Endodermal cell (in vitro differentiated cells): ENCODE data around the gene PLB1. TPM values are rescaled to one million over a fixed set of nuclear protein-coding genes. Genes with fewer than 3 reads are reported as not detected.

ENCODE experiments used
- DNase-seq: peaks from one replicate; pipeline ENCODE4 v3.0.0-alpha.2; 2017
- H3K27ac ChIP-seq: 2 replicates; pipeline ENCODE4 v1.5.1; 2013; ENCODE audit warnings: mild to moderate bottlenecking, low read depth, low read length, moderate library complexity
- H3K27me3 ChIP-seq: 2 replicates; pipeline ENCODE4 v1.6.1; 2013; ENCODE audit warnings: mild to moderate bottlenecking, low read length, moderate library complexity; ENCODE audit not compliant: insufficient read depth, control insufficient read depth, poor library complexity, severe bottlenecking
- H3K36me3 ChIP-seq: 2 replicates; pipeline ENCODE4 v1.7.0; 2013; ENCODE audit warnings: mild to moderate bottlenecking, low read length, moderate library complexity; ENCODE audit not compliant: control insufficient read depth, insufficient read depth
- H3K4me1 ChIP-seq: one replicate; pipeline ENCODE4 v1.7.0; 2013; ENCODE audit warnings: low read length; ENCODE audit not compliant: control insufficient read depth, insufficient read depth
- H3K4me3 ChIP-seq: 2 replicates; pipeline ENCODE4 v1.5.1; 2013; ENCODE audit warnings: mild to moderate bottlenecking, low read length, moderate library complexity
- H3K9ac ChIP-seq: 2 replicates; pipeline ENCODE4 v1.6.1; 2013; ENCODE audit warnings: mild to moderate bottlenecking, low read length, moderate library complexity; ENCODE audit not compliant: poor library complexity, severe bottlenecking; ENCODE audit errors: extremely low read depth
- H3K9me3 ChIP-seq: 2 replicates; pipeline ENCODE4 v1.6.1; 2013; ENCODE audit warnings: mild to moderate bottlenecking, low read length, moderate library complexity; ENCODE audit not compliant: control insufficient read depth
- H3K27ac Mint-ChIP-seq: 2 replicates; pipeline ENCODE4 v1.8.0; 2020; ENCODE audit warnings: mixed read lengths
- H3K27me3 Mint-ChIP-seq: 2 replicates; pipeline ENCODE4 v1.8.0; 2021; ENCODE audit warnings: mild to moderate bottlenecking, mixed read lengths; ENCODE audit not compliant: insufficient read depth
- H3K36me3 Mint-ChIP-seq: 2 replicates; pipeline ENCODE4 v1.8.0; 2020; ENCODE audit warnings: low read depth, mixed read lengths
- H3K4me1 Mint-ChIP-seq: 2 replicates; pipeline ENCODE4 v1.8.0; 2020; ENCODE audit warnings: mixed read lengths
- H3K4me3 Mint-ChIP-seq: 2 replicates; pipeline ENCODE4 v1.8.0; 2020; ENCODE audit warnings: mild to moderate bottlenecking, moderate library complexity, mixed read lengths
- H3K9me3 Mint-ChIP-seq: 2 replicates; pipeline ENCODE4 v1.8.0; 2020; ENCODE audit warnings: mild to moderate bottlenecking, mixed read lengths
- CTCF ChIP-seq: fragments of 200-600 bp; sonication (generic); conservative IDR thresholded peaks from 2 replicates; pipeline ENCODE4 v1.5.0; 2021; ENCODE audit warnings: antibody characterized with exemption, mild to moderate bottlenecking
- WGBS, 2 experiments: methylation state at CpG; one replicate each; pipeline versions ENCODE4 v1.1.5 to v1.1.7; 2013; ENCODE audit warnings: missing lambda C conversion rate in 2 of 2, mixed read lengths in 1 of 2; ENCODE audit not compliant: insufficient coverage in 1 of 2, insufficient read length in 1 of 2; 5-methylcytosine and 5-hydroxymethylcytosine counted together
- total RNA-seq, 2 donors: library from RNA; stranded (reverse); fragmentation: NEBNext Ultra II Directional in 1 of 2; extraction: Animal tissue kit (Norgen Biotek cat#: 25700) in 1 of 2; gene quantifications; 2 replicates in 1 of 2; 3 replicates in 1 of 2; pipeline ENCODE4 v1.2.1, GENCODE V29; 2021

Gene PLB1
- total RNA-seq, 2 donors from 2014 or later = 0.35 to 0.38 TPM

- Histone ChIP-seq H3K27ac (no peak overlapping the region), H3K9me3 (no peaks in the 10 kb centered on the region), H3K4me3 (no peak overlapping the region), H3K27me3 (no peaks in the 10 kb centered on the region), H3K4me1 (peaks cover 4% of the 10 kb centered on the region), H3K9ac (no peak overlapping the region), H3K36me3 (no peaks in the 10 kb centered on the region)
- TF ChIP-seq CTCF = no peak
- WGBS, 2 experiments = 90 to 98% methylated on average over 10 to 12 of the region's 12 CpGs
- Mint-ChIP-seq H3K4me1 (peaks cover 35% of the 10 kb centered on the region), H3K27ac (no peak overlapping the region), H3K36me3 (no peaks in the 10 kb centered on the region), H3K4me3 (no peak overlapping the region), H3K9me3 (no peaks in the 10 kb centered on the region), H3K27me3 (no peaks in the 10 kb centered on the region)
- no peak for DNase-seq
These were observed 127.9 kb downstream of the PLB1 start for GRCh38 chr2:28623582-28624405.

DNA sequence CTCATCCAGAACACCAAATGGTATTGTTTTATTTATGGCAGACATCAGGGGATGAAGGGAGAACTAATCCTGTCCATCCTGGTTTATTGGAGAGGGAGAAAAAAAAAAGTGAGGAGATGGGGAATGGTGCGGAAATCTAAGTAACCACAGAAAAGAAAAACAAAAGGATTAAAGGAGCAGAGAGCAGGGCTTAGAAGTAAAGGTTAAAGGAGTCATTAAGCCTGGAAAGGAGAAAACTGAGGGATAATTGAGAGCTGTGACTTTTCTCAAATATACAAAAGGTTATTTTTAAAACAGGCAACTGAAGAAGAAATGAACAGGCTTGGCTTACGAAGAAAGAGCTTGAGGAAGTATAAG, 128.6 kb downstream of the PLB1 start:
- WGBS, 2 experiments = 94 to 96% methylated on average over 2 of the region's 2 CpGs
- TF ChIP-seq CTCF = no peak
- Histone ChIP-seq H3K9me3 (no peaks in the 10 kb centered on the region), H3K4me1 (peaks cover 4% of the 10 kb centered on the region), H3K36me3 (no peaks in the 10 kb centered on the region), H3K4me3 (no peak overlapping the region), H3K9ac (no peak overlapping the region), H3K27me3 (no peaks in the 10 kb centered on the region), H3K27ac (no peak overlapping the region)
- H3K27ac Mint-ChIP-seq = no peak overlapping the region
- H3K4me3 Mint-ChIP-seq = no peak overlapping the region
- H3K9me3 Mint-ChIP-seq = no peaks in the 10 kb centered on the region
- peaks cover 31% of the 10 kb centered on the region for H3K4me1 Mint-ChIP-seq
- no peaks in the 10 kb centered on the region for H3K27me3 Mint-ChIP-seq
- H3K36me3 Mint-ChIP-seq = no peaks in the 10 kb centered on the region
- no peak for DNase-seq

DNA sequence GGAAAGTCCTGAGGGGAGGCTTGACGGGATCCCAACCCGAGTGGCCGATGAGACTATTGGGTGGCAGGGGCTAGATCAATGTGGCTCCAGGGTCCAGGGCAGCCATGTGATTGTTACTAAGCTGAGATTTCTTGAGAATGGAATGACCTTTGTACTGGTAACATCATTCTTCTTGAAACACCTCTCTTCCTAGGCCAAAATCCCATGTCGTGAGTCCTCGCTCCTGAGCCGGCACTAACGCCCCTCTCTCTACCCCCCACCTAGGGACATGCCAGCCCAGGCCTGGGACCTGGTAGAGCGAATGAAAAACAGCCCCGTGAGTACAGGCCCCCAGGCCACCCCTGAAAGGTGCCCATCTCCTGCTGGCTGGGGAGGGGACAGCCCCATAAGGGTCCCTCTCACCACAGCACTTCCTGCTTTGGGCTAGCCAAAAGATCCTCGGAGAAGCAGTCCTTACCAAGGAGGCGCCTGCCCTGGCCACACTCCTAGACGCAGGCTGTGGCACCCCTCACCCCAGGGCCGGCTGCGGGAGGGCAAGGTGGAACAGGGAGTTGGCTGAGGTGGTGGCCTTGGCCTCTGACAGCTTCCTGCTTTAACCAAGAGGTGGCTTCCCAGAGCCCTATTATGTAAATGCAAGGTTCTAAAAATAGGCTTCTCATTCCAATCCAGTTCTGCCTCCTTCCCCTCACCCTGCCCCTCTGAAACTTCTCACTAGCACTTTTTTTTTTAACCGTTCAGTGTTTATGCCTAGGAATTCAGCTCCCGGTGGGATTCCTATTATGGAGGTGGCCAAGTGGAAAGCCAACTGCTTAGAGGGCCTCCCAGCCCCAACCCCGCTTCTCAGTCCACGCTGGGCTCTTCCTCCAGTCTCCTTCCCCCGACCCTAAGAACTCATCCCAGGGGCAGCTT, 129.2 kb downstream of the PLB1 start:
- Histone ChIP-seq H3K9me3 (no peaks in the 10 kb centered on the region), H3K27me3 (no peaks in the 10 kb centered on the region), H3K4me3 (no peak overlapping the region), H3K36me3 (no peaks in the 10 kb centered on the region), H3K9ac (no peak overlapping the region), H3K27ac (no peak overlapping the region), H3K4me1 (peaks cover 4% of the 10 kb centered on the region)
- Mint-ChIP-seq H3K27me3 (no peaks in the 10 kb centered on the region), H3K9me3 (no peaks in the 10 kb centered on the region), H3K36me3 (no peaks in the 10 kb centered on the region), H3K4me3 (no peak overlapping the region), H3K4me1 (peaks cover 27% of the 10 kb centered on the region), H3K27ac (peak overlapping the region; percentile 71)
- 73 to 77% methylated on average over 7 to 19 of the region's 19 CpGs for WGBS, 2 experiments
- no peak for TF ChIP-seq CTCF
- DNase-seq = peak; percentile 75
